H9 (cell line): Measurements from ENCODE around the gene BRD7. TPM values are rescaled to one million over a fixed set of nuclear protein-coding genes. Genes with fewer than 3 reads are reported as not detected.
A peak's percentile ranks its signal among the peaks of the same experiment; 100 is the strongest.

Experiments used
- DNase-seq: peaks from one replicate; pipeline ENCODE4 v3.0.0-alpha.2; 2017
- H2AFZ ChIP-seq: one replicate; pipeline ENCODE4 v1.6.1; 2013; ENCODE audit warnings: mild to moderate bottlenecking, low read length, control low read depth, moderate library complexity
- H2AK5ac ChIP-seq: 2 replicates; pipeline ENCODE4 v1.6.1; 2013; ENCODE audit warnings: low read length, control low read depth, mixed read lengths; ENCODE audit not compliant: insufficient read length
- H2BK120ac ChIP-seq: one replicate; pipeline ENCODE4 v1.6.1; 2013; ENCODE audit warnings: low read depth, mild to moderate bottlenecking, low read length, control low read depth, inconsistent platforms; ENCODE audit not compliant: poor library complexity, severe bottlenecking
- H2BK12ac ChIP-seq: 2 replicates; pipeline ENCODE4 v1.6.1; 2013; ENCODE audit warnings: low read length, control low read depth, mixed read lengths, low read depth; ENCODE audit not compliant: insufficient read length
- H2BK15ac ChIP-seq: 2 replicates; pipeline ENCODE4 v1.6.1; 2013; ENCODE audit warnings: low read depth, low read length, control low read depth
- H2BK20ac ChIP-seq: one replicate; pipeline ENCODE4 v1.6.1; 2013; ENCODE audit warnings: low read depth, mild to moderate bottlenecking, low read length, control low read depth, inconsistent platforms; ENCODE audit not compliant: poor library complexity, severe bottlenecking
- H2BK5ac ChIP-seq: 2 replicates; pipeline ENCODE4 v1.6.1; 2013; ENCODE audit warnings: low read length, control low read depth, mixed read lengths; ENCODE audit not compliant: insufficient read length
- H3K14ac ChIP-seq: 2 replicates; pipeline ENCODE4 v1.6.1; 2013; ENCODE audit warnings: low read length, control low read depth; ENCODE audit not compliant: insufficient read depth
- H3K18ac ChIP-seq: 2 replicates; pipeline ENCODE4 v1.6.1; 2013; ENCODE audit warnings: low read depth, mild to moderate bottlenecking, mixed read lengths, low read length, control low read depth; ENCODE audit not compliant: insufficient read length
- H3K23ac ChIP-seq: 2 replicates; pipeline ENCODE4 v1.6.1; 2013; ENCODE audit warnings: low read length, control low read depth, mixed read lengths, low read depth; ENCODE audit not compliant: insufficient read length
- H3K23me2 ChIP-seq: 2 replicates; pipeline ENCODE4 v1.6.1; 2013; ENCODE audit warnings: low read depth, mild to moderate bottlenecking, mixed read lengths, low read length, control low read depth; ENCODE audit not compliant: insufficient read length, poor library complexity, severe bottlenecking
- H3K27ac ChIP-seq: 2 replicates; pipeline ENCODE4 v1.5.1; 2013; ENCODE audit warnings: low read length, control low read depth, mixed read lengths, low read depth; ENCODE audit not compliant: insufficient read length
- H3K27me3 ChIP-seq: 2 replicates; pipeline ENCODE4 v1.6.1; 2013; ENCODE audit warnings: low read length, control low read depth, inconsistent platforms; ENCODE audit not compliant: insufficient read depth
- H3K4ac ChIP-seq: 2 replicates; pipeline ENCODE4 v1.6.1; 2013; ENCODE audit warnings: low read depth, mild to moderate bottlenecking, control low read depth, inconsistent platforms, low read length, moderate library complexity
- H3K4me1 ChIP-seq: 2 replicates; pipeline ENCODE4 v1.6.1; 2013; ENCODE audit warnings: low read length, control low read depth, inconsistent platforms; ENCODE audit not compliant: insufficient read depth
- H3K4me2 ChIP-seq: 2 replicates; pipeline ENCODE4 v1.6.1; 2013; ENCODE audit warnings: low read length, control low read depth, mixed read lengths; ENCODE audit not compliant: insufficient read length, insufficient read depth
- H3K56ac ChIP-seq: 2 replicates; pipeline ENCODE4 v1.6.1; 2013; ENCODE audit warnings: low read depth, mild to moderate bottlenecking, mixed read lengths, low read length, control low read depth; ENCODE audit not compliant: insufficient read length
- H3K79me1 ChIP-seq: 2 replicates; pipeline ENCODE4 v1.6.1; 2013; ENCODE audit warnings: low read depth, mild to moderate bottlenecking, moderate library complexity, low read length, control low read depth, inconsistent platforms; ENCODE audit not compliant: insufficient read depth, poor library complexity, severe bottlenecking
- H3K79me2 ChIP-seq: 2 replicates; pipeline ENCODE4 v1.6.1; 2013; ENCODE audit warnings: low read length, control low read depth, inconsistent platforms; ENCODE audit not compliant: insufficient read depth
- H3K9ac ChIP-seq: 2 replicates; pipeline ENCODE4 v1.6.1; 2013; ENCODE audit warnings: low read length, control low read depth, mixed read lengths; ENCODE audit not compliant: insufficient read length; ENCODE audit errors: extremely low read depth
- H3K9me3 ChIP-seq: one replicate; pipeline ENCODE4 v1.6.1; 2013; ENCODE audit warnings: low read depth, low read length, inconsistent platforms; ENCODE audit not compliant: control insufficient read depth
- H3T11ph ChIP-seq: one replicate; pipeline ENCODE4 v1.6.1; 2013; ENCODE audit warnings: mild to moderate bottlenecking, low read length, control low read depth, inconsistent platforms
- H4K20me1 ChIP-seq: one replicate; pipeline ENCODE4 v1.6.1; 2013; ENCODE audit not compliant: control insufficient read depth, insufficient read length, insufficient read depth
- H4K5ac ChIP-seq: 2 replicates; pipeline ENCODE4 v1.6.1; 2013; ENCODE audit warnings: low read depth, mild to moderate bottlenecking, mixed read lengths, low read length, control low read depth; ENCODE audit not compliant: insufficient read length
- H4K8ac ChIP-seq: replicated peaks from 2 replicates; pipeline ENCODE4 v1.6.1; 2013; ENCODE audit warnings: low read length, control low read depth, mixed read lengths, low read depth; ENCODE audit not compliant: insufficient read length
- H4K91ac ChIP-seq: 2 replicates; pipeline ENCODE4 v1.6.1; 2013; ENCODE audit warnings: low read depth, mild to moderate bottlenecking, moderate library complexity, mixed read lengths, low read length, control low read depth; ENCODE audit not compliant: insufficient read length
- H3K27ac Mint-ChIP-seq, 3 experiments: 2 replicates in 2 of 3; 3 replicates in 1 of 3; pipeline ENCODE4 v1.8.0; 2020 to 2021; ENCODE audit warnings: mixed read lengths in 3 of 3, mild to moderate bottlenecking in 1 of 3, moderate library complexity in 1 of 3
- H3K27me3 Mint-ChIP-seq: 2 replicates; pipeline ENCODE4 v1.8.0; 2021; ENCODE audit warnings: low read depth, mild to moderate bottlenecking, moderate library complexity, mixed read lengths
- H3K36me3 Mint-ChIP-seq, 3 experiments: 2 replicates in 2 of 3; 3 replicates in 1 of 3; pipeline ENCODE4 v1.8.0; 2020 to 2021; ENCODE audit warnings: low read depth in 3 of 3, mixed read lengths in 3 of 3; ENCODE audit not compliant: insufficient read depth in 1 of 3
- H3K4me1 Mint-ChIP-seq, 2 experiments: 2 replicates each; pipeline ENCODE4 v1.8.0; 2020; ENCODE audit warnings: mixed read lengths in 2 of 2
- H3K4me3 Mint-ChIP-seq, 2 experiments: 2 replicates in 1 of 2; 3 replicates in 1 of 2; pipeline ENCODE4 v1.8.0; 2020 to 2021; ENCODE audit warnings: mild to moderate bottlenecking in 2 of 2, mixed read lengths in 2 of 2, moderate library complexity in 1 of 2
- H3K9me3 Mint-ChIP-seq, 2 experiments: 2 replicates in 1 of 2; 3 replicates in 1 of 2; pipeline ENCODE4 v1.8.0; 2020; ENCODE audit warnings: mild to moderate bottlenecking in 2 of 2, mixed read lengths in 2 of 2, moderate library complexity in 1 of 2
- WGBS: extraction: QIAGEN DNeasy Blood & Tissue Kit; methylation state at CpG from one replicate; pipeline ENCODE4 v1.1.7; 2013; ENCODE audit warnings: missing lambda C conversion rate, low lambda C conversion rate, mixed read lengths; ENCODE audit not compliant: insufficient read length; ENCODE audit errors: extremely low coverage; 5-methylcytosine and 5-hydroxymethylcytosine counted together
- total RNA-seq: library from RNA; stranded (reverse); gene quantifications from 2 replicates; pipeline ENCODE4 v1.2.1, GENCODE V29; 2021
- TF ChIP-seq, protein P1 (sequence below): fragments of 200-600 bp; sonication (generic); conservative IDR thresholded peaks from 3 replicates; pipeline ENCODE4 v1.8.0; 2021; ENCODE audit warnings: antibody characterized with exemption, mild to moderate bottlenecking

BRD7 gene
- total RNA-seq, 1 experiment from 2014 or later, result 112 TPM

- no peaks in the 10 kb centered on the region for H3K23me2 ChIP-seq
- H3K9ac ChIP-seq, result no peak overlapping the region
- H3K4me2 ChIP-seq, result no peak overlapping the region
- H3K79me1 ChIP-seq, result no peaks in the 10 kb centered on the region
- H2BK15ac ChIP-seq, result no peak overlapping the region
- no peaks in the 10 kb centered on the region for H3K4me1 ChIP-seq
- peak overlapping the region in 2 of 3 experiments; percentile 55 to 62; a peak in 4 of 7 replicates for H3K27ac Mint-ChIP-seq
- H2BK12ac ChIP-seq, result no peak overlapping the region
- H3K27ac ChIP-seq, result no peak overlapping the region
- no peak overlapping the region for H3K56ac ChIP-seq
- TF ChIP-seq, protein P1, sequence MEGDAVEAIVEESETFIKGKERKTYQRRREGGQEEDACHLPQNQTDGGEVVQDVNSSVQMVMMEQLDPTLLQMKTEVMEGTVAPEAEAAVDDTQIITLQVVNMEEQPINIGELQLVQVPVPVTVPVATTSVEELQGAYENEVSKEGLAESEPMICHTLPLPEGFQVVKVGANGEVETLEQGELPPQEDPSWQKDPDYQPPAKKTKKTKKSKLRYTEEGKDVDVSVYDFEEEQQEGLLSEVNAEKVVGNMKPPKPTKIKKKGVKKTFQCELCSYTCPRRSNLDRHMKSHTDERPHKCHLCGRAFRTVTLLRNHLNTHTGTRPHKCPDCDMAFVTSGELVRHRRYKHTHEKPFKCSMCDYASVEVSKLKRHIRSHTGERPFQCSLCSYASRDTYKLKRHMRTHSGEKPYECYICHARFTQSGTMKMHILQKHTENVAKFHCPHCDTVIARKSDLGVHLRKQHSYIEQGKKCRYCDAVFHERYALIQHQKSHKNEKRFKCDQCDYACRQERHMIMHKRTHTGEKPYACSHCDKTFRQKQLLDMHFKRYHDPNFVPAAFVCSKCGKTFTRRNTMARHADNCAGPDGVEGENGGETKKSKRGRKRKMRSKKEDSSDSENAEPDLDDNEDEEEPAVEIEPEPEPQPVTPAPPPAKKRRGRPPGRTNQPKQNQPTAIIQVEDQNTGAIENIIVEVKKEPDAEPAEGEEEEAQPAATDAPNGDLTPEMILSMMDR, result no peak
- H4K91ac ChIP-seq, result no peak overlapping the region
- no peak overlapping the region for H3K4ac ChIP-seq
- H3K27me3 ChIP-seq, result no peaks in the 10 kb centered on the region
- no peak overlapping the region for H3K4me3 Mint-ChIP-seq
- H3K9me3 Mint-ChIP-seq, result no peaks in the 10 kb centered on the region
- peak; percentile 28 for DNase-seq
- no peak overlapping the region for H2BK5ac ChIP-seq
- no peak overlapping the region for H3T11ph ChIP-seq
- no CpG with 5 or more reads among the region's 31 CpGs for WGBS
- H2BK20ac ChIP-seq, result no peak overlapping the region
- H2AFZ ChIP-seq, result no peak overlapping the region
- no peak overlapping the region for H2AK5ac ChIP-seq
- no peak overlapping the region for H3K23ac ChIP-seq
- H3K27me3 Mint-ChIP-seq, result no peaks in the 10 kb centered on the region
- H2BK120ac ChIP-seq, result no peak overlapping the region
- no peak overlapping the region for H4K8ac ChIP-seq
- no peaks in the 10 kb centered on the region for H4K20me1 ChIP-seq
- no peaks in the 10 kb centered on the region for H3K79me2 ChIP-seq
- H3K9me3 ChIP-seq, result no peaks in the 10 kb centered on the region
- no peak overlapping the region for H4K5ac ChIP-seq
- no peak overlapping the region for H3K18ac ChIP-seq
- peaks cover 0 to 6% of the 10 kb centered on the region in 2 experiments; a peak in 1 of 4 replicates for H3K4me1 Mint-ChIP-seq
- H3K36me3 Mint-ChIP-seq, result peaks cover 3 to 57% (median 32%) of the 10 kb centered on the region in 3 experiments; a peak in 5 of 7 replicates
- H3K14ac ChIP-seq, result no peak overlapping the region; the same call in 1 of the 2 replicates
Observed at GRCh38 chr16:50313596-50314478, 55.0 kb downstream of the BRD7 start.
